Activated CD8-positive, alpha-beta memory T cell treated with anti-CD3 and anti-CD28 coated beads, Interleukin-2, amount 10 ng/mL, durations not matched to agents 7 days and 5 days (primary cell): ENCODE results near the gene DENND5B. TPM values are rescaled to one million over a fixed set of nuclear protein-coding genes. Genes with fewer than 3 reads are reported as not detected.
"Not testable (repeated sequence)": the region's sequence is repeated elsewhere in the genome, so short reads cannot be mapped to it uniquely, and the experiment has no call there.

Experiments
- ATAC-seq: fragments of 150-1000 bp; cut with Tn5 transposase; one replicate; pipeline ENCODE4 v1.10.0; 2021; ENCODE audit warnings: moderate library complexity
- CTCF ChIA-PET: fragments of 350-600 bp; sonication (Branson Sonifier 250); formaldehyde crosslinking; loops from one replicate; lab custom pipeline; 2021; ENCODE audit warnings: antibody characterized with exemption; lab: Charles Lee
- DNase-seq: peaks from one replicate; pipeline ENCODE4 v3.0.0-alpha.2; 2020
- H3K27ac Mint-ChIP-seq: one replicate; pipeline ENCODE4 v1.8.0; 2021; ENCODE audit warnings: mild to moderate bottlenecking, mixed read lengths
- H3K27me3 Mint-ChIP-seq: one replicate; pipeline ENCODE4 v1.8.0; 2021; ENCODE audit warnings: mixed read lengths
- H3K36me3 Mint-ChIP-seq: one replicate; pipeline ENCODE4 v1.8.0; 2021; ENCODE audit warnings: mild to moderate bottlenecking, mixed read lengths
- H3K4me1 Mint-ChIP-seq: one replicate; pipeline ENCODE4 v1.8.0; 2021; ENCODE audit warnings: mixed read lengths
- H3K4me3 Mint-ChIP-seq: one replicate; pipeline ENCODE4 v1.8.0; 2021; ENCODE audit warnings: mild to moderate bottlenecking, moderate library complexity, mixed read lengths
- H3K9me3 Mint-ChIP-seq: one replicate; pipeline ENCODE4 v1.8.0; 2022; ENCODE audit warnings: low read depth, mixed read lengths
- total RNA-seq, 2 experiments: library from RNA; stranded (reverse); gene quantifications; one replicate each; pipeline ENCODE4 v1.2.3, GENCODE V29; 2021

The DENND5B gene
- total RNA-seq, 2 experiments from 2014 or later = 0.06 to 0.26 TPM

DNA sequence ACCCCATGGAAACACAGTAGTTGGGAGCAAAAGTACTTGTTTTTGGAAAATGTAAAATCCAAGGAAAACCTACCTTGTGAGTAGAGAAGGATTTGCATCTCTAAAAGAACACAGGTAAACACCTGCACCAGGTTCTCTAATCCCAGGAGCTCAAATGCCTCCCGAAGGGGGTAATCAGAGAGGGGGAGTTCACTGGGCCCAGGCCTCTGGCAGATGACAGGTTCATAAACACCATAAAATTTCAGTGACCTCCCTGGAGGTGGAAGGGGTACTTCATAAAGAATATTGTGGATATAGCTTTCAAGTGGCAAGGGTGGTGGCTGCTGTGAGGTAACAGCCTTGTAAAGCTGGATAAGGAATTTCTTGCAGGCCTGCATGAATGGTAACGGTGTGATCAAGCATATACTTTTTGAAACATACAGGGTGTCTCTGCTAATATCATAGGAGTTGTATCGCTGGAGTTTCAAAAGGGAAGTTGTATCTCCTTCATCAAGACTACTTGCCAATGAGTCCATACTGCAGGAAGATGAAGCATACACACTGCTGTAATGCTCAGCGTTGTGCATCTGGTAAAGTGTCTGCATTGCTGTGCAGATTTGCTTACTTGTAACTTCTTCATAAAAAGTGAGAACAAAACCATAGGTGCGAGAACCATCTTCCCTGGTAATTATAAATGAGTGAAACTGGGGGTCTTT lies 111.3 kb downstream of the DENND5B start:
- H3K27ac Mint-ChIP-seq = no peak overlapping the region
- no peaks in the 10 kb centered on the region for H3K36me3 Mint-ChIP-seq
- H3K4me1 Mint-ChIP-seq = peaks cover 5% of the 10 kb centered on the region
- peaks cover 13% of the 10 kb centered on the region for H3K27me3 Mint-ChIP-seq
- no peaks in the 10 kb centered on the region for H3K9me3 Mint-ChIP-seq
- CTCF ChIA-PET = no interaction called here
- H3K4me3 Mint-ChIP-seq = no peak overlapping the region
- ATAC-seq (no peak), DNase-seq (no peak)

DNA sequence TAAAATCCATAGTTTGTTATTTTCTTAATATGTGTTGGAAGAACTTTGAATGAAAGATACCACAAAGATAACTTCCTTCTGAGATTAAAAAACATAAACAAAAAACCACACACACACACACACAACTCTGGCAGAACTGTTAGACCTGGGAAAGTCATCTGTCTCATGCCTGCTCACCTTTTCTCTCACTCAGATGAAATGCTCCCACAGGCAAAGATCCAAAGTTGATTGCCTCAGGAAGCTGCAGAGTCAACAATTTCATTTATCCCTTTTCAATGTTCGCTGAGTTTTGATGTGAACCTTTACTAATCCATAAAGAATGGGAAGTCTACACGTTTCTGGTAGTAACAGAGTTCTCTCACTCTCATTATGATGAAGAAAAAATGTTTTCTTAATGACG lies 112.0 kb downstream of the DENND5B start:
- DNase-seq (no peak), ATAC-seq (no peak)
- CTCF ChIA-PET = no interaction called here
- Mint-ChIP-seq H3K4me3 (no peak overlapping the region), H3K36me3 (no peaks in the 10 kb centered on the region), H3K27ac (no peak overlapping the region), H3K27me3 (peaks cover 14% of the 10 kb centered on the region), H3K9me3 (no peaks in the 10 kb centered on the region), H3K4me1 (peaks cover 5% of the 10 kb centered on the region)

DNA sequence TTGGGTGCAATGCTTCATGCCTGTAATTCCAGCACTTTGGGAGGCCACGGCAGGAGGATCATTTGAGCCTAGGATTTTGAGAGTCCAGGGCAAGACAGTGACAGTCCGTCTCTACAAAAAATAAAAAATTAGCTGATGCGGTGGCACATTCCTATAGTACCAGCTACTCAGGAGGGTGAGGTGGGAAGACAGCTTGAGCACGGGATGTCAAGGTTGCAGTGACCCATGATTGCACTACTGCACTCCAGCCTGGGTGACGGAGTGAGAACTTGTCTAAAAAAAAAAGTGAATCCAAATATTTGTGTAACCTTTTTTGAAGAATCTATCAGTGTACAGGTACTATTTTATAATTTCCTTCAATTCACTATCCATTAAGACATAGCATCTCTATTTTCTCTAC lies 112.5 kb downstream of the DENND5B start:
- peaks cover 14% of the 10 kb centered on the region for H3K27me3 Mint-ChIP-seq
- no peak overlapping the region for H3K27ac Mint-ChIP-seq
- H3K36me3 Mint-ChIP-seq = no peaks in the 10 kb centered on the region
- no peak overlapping the region for H3K4me3 Mint-ChIP-seq
- H3K9me3 Mint-ChIP-seq = no peaks in the 10 kb centered on the region
- DNase-seq = no peak
- no peak for ATAC-seq
- CTCF ChIA-PET = no interaction called here
- H3K4me1 Mint-ChIP-seq = peaks cover 5% of the 10 kb centered on the region

DNA sequence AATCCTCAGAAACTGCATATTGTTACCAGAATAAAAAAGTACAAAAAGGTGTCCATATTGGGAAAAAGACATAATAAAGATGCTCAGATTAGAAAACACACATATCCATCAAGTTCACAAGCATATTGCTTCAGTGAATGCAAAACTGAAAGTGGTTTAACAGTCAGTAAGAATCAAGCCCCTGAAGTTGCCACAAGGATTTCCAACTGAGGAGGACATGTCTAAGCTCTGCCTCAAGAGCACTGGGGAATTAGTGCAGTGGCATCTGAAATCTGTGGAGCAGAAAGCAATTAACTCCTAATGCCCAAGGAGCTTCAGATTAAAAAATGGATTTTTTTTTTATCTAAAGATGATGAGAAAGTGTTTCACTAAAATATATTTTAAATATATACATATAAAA lies 113.2 kb downstream of the DENND5B start:
- H3K27ac Mint-ChIP-seq = no peak overlapping the region
- peaks cover 10% of the 10 kb centered on the region for H3K27me3 Mint-ChIP-seq
- ATAC-seq (no peak), DNase-seq (no peak)
- CTCF ChIA-PET = interaction anchor here (0.6 kb wide), 1 partner anchor 898 kb away, joined by 3 read pairs; no protein-coding TSS in a partner anchor
- H3K36me3 Mint-ChIP-seq = no peaks in the 10 kb centered on the region
- H3K4me1 Mint-ChIP-seq = peaks cover 5% of the 10 kb centered on the region
- H3K9me3 Mint-ChIP-seq = no peaks in the 10 kb centered on the region
- H3K4me3 Mint-ChIP-seq = no peak overlapping the region

DNA sequence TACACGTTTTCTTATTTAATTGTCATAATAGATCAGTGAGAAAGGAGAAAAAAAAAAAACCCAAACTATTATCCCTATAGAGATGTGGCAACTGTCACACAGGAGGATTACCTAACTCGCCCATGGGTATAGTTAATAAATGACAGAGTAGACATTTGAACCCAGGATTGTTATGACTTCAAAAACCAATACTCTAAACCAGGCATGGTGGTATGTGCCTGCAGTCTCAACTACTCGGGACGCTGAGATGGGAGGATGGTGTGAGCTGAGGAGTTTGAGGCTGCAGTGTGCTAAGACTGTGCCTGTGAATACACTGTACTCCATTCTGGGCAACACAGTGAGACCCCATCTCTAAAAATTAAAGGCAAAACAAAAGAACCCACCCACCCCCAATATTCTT lies 114.5 kb downstream of the DENND5B start:
- ATAC-seq = no peak
- no peak overlapping the region for H3K4me3 Mint-ChIP-seq
- peaks cover 5% of the 10 kb centered on the region for H3K4me1 Mint-ChIP-seq
- peaks cover 9% of the 10 kb centered on the region for H3K27me3 Mint-ChIP-seq
- H3K9me3 Mint-ChIP-seq = no peaks in the 10 kb centered on the region
- no peak for DNase-seq
- H3K36me3 Mint-ChIP-seq = no peaks in the 10 kb centered on the region
- CTCF ChIA-PET = no interaction called here
- H3K27ac Mint-ChIP-seq = no peak overlapping the region

DNA sequence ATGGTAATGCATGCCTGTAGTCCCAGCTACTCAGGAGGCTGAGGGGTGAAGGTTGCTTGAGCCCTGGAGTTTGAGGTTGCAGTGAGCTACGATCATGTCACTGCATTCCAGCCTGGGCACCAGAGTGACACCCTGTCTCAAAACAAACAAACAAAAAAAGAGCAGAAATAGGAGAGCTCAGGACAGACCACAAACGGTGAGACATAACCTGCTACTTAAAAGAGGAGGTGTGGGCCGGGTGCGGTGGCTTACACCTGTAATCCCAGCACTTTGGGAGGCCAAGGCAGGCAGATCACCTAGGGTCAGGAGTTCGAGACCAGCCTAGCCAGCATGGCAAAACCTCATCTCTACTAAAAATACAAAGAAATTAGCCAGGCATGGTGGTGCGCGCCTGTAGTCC lies 115.3 kb downstream of the DENND5B start:
- H3K4me3 Mint-ChIP-seq, CTCF ChIA-PET, H3K36me3 Mint-ChIP-seq: not testable (repeated sequence)

DNA sequence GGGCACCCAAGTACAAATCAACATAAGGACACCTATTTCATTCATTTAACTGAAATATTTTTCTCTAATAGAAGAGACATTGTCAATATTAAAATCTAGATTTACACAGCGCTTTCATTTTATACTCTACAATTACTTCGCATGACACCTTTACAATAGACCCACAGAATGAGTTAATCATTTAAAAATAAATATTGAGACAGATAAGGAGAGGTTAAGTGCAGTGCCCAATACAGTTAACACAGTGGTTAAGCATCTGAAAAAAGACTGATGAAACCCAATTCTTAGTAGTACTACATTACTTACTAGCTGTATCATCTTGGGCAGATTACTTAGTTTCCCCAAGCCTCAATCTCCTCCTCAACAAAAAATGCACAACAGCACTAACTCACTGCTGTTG lies 116.2 kb downstream of the DENND5B start:
- Mint-ChIP-seq H3K27me3 (peaks cover 5% of the 10 kb centered on the region), H3K36me3 (no peaks in the 10 kb centered on the region), H3K27ac (no peak overlapping the region), H3K4me3 (no peak overlapping the region), H3K9me3 (no peaks in the 10 kb centered on the region), H3K4me1 (peaks cover 5% of the 10 kb centered on the region)
- ATAC-seq = no peak
- no peak for DNase-seq
- CTCF ChIA-PET = no interaction called here

More for the DNA sequence above, 115.3 kb downstream of the DENND5B start:
- not testable (repeated sequence) for H3K27me3 Mint-ChIP-seq, H3K9me3 Mint-ChIP-seq, DNase-seq, ATAC-seq, H3K4me1 Mint-ChIP-seq, H3K27ac Mint-ChIP-seq

DNA sequence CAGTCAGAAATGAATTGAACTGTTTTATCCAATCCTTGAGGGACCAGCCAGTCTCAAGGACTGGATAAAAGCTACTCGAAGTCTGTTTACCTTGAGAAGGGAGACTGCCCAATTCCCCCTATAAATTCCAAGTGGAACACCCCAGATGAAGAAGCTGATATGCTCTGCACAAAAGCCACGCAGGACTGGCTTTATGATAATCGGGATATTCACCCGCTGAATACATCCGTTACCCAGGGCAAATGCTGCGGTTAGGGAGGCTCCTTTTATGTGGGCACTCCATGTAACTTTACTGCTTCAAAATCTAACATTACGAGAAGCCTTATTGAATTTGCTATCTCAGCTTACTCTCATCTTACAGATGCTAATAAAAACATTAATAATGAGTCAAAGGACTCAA lies 119.1 kb downstream of the DENND5B start:
- CTCF ChIA-PET = no interaction called here
- Mint-ChIP-seq H3K4me1 (no peaks in the 10 kb centered on the region), H3K27me3 (peaks cover 7% of the 10 kb centered on the region), H3K27ac (no peak overlapping the region), H3K4me3 (no peak overlapping the region), H3K9me3 (no peaks in the 10 kb centered on the region), H3K36me3 (no peaks in the 10 kb centered on the region)
- DNase-seq (no peak), ATAC-seq (no peak)

DNA sequence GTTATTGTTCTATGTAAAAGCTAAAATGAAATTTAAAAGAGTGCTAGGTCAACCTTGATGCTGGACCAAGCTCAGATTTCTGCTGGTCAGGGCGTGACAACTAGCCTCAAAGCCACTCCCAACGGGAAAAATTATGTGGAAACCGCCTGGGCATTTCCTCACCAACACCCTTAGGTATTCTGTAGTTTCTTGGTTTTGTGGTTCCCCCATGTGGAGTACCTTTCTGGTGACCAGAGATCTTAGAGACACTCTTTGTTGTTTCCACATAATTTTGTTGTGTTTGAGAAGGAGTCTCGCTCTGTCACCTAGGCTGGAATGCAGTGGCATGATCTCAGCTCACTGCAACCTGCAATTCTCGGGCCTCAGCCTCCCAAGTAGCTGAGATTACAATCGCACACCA lies 119.9 kb downstream of the DENND5B start:
- Mint-ChIP-seq H3K9me3 (no peaks in the 10 kb centered on the region), H3K4me1 (no peaks in the 10 kb centered on the region), H3K36me3 (no peaks in the 10 kb centered on the region), H3K27ac (no peak overlapping the region), H3K4me3 (no peak overlapping the region), H3K27me3 (peaks cover 7% of the 10 kb centered on the region)
- no peak for ATAC-seq
- no peak for DNase-seq
- CTCF ChIA-PET = no interaction called here

DNA sequence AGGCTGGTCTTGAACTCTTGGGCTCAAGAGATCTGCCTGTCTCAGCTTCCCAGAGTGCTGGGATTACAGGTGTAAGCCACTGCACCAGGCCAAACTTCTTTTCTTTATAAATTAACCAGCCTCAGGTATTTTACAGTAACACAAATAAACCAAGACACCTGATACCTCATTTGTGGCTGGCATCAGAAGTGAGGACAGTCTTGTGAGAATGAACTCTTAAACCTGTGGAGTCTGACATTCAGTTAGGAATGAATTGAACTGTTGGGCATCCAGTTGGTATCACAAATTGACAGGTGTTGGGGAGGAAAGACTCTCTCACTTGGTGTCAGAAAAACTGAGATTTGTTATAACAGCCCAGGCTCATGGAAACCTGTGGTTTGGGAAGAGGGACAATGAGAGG lies 120.5 kb downstream of the DENND5B start:
- Mint-ChIP-seq H3K27me3 (peaks cover 6% of the 10 kb centered on the region), H3K4me3 (no peak overlapping the region), H3K4me1 (no peaks in the 10 kb centered on the region), H3K9me3 (no peaks in the 10 kb centered on the region), H3K36me3 (no peaks in the 10 kb centered on the region), H3K27ac (no peak overlapping the region)
- DNase-seq (no peak), ATAC-seq (no peak)
- CTCF ChIA-PET = no interaction called here

DNA sequence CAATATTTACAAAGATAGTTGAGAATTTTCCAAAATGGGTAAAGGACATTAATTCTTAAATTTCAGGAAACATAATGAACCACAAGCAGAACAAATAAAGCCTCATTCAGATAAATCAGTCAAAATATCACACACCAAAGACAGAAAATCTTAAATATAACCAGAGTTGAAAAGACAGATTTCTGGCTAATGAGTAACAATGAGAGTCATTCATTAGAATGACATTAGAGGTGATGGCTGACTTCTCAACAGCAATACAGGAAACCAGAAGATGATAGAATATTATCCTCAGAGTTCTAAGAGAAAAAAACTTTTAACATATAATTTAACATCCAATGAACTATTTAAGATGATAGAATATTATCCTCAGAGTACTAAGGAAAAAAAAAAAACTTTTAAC lies 124.2 kb downstream of the DENND5B start:
- no peak for DNase-seq
- Mint-ChIP-seq H3K27me3 (peaks cover 2% of the 10 kb centered on the region), H3K4me3 (no peak overlapping the region), H3K4me1 (no peaks in the 10 kb centered on the region), H3K36me3 (no peaks in the 10 kb centered on the region), H3K27ac (no peak overlapping the region), H3K9me3 (no peaks in the 10 kb centered on the region)
- CTCF ChIA-PET = no interaction called here
- no peak for ATAC-seq

DNA sequence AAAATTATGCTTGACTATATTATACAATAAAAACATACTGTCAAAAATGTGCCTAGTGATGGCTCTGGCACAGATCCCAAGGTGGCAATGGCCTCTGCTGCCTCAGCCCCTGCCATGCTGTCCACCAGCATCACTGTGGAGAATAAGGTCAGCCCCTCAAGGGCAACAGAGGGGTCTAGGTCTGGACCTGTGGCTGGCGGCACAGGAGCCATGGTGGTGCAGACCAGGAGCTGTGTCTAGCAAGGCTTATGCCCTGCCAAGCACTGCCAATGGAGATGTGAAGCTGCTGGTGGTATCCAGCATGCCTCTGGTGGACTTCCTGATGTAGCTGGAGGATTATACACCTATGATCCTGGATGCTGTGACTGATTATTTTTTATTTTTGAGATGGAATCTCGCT lies 125.9 kb downstream of the DENND5B start:
- no peak for ATAC-seq
- Mint-ChIP-seq H3K36me3 (no peaks in the 10 kb centered on the region), H3K27ac (no peak overlapping the region), H3K27me3 (peaks cover 6% of the 10 kb centered on the region), H3K4me3 (no peak overlapping the region), H3K9me3 (no peaks in the 10 kb centered on the region), H3K4me1 (no peaks in the 10 kb centered on the region)
- CTCF ChIA-PET = no interaction called here
- no peak for DNase-seq

DNA sequence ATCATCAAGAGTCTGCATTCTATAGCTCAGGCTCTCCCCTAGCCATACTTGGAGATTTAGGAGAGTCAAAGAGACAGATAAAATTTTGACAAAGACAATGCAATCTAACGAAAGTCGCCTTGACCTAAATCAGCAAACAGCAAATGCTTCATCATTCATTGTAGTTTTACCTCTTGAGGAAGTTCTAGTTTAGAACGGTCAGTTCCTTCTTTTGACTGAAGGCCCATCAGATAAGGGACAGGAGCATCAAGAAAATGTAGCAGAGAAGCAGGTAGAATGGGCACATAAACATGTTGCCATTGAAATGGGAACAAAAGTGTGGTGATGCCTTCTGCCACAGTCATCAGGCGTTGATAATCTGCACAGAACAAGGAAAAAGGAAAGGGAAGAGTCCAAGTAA lies 130.9 kb downstream of the DENND5B start:
- ATAC-seq = no peak
- DNase-seq = no peak
- Mint-ChIP-seq H3K4me1 (no peaks in the 10 kb centered on the region), H3K27ac (no peak overlapping the region), H3K4me3 (no peak overlapping the region), H3K36me3 (no peaks in the 10 kb centered on the region), H3K9me3 (no peaks in the 10 kb centered on the region), H3K27me3 (peaks cover 5% of the 10 kb centered on the region)
- CTCF ChIA-PET = no interaction called here

DNA sequence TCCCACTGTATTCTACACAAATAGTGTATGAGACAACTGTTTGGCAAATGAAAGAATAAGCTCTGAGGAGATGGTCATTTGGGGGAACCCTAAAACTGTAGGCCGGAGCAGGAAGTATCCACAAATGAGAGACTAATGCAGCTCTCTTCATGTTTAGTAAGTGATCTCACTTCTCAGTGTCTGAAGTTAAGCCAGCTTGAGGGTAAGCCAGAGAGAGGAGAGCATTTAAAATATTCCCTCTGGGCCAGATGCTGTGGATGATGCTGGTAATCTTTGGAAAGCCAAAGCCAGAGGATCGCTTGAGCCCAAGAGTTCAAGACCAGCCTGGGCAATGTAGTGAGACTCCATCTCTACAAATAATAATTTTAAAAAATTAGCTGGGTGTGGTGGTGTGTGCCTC lies 134.4 kb downstream of the DENND5B start:
- Mint-ChIP-seq H3K4me1 (no peaks in the 10 kb centered on the region), H3K9me3 (no peaks in the 10 kb centered on the region), H3K4me3 (no peak overlapping the region), H3K27ac (no peak overlapping the region), H3K27me3 (peaks cover 4% of the 10 kb centered on the region), H3K36me3 (no peaks in the 10 kb centered on the region)
- ATAC-seq = no peak
- CTCF ChIA-PET = no interaction called here
- no peak for DNase-seq

DNA sequence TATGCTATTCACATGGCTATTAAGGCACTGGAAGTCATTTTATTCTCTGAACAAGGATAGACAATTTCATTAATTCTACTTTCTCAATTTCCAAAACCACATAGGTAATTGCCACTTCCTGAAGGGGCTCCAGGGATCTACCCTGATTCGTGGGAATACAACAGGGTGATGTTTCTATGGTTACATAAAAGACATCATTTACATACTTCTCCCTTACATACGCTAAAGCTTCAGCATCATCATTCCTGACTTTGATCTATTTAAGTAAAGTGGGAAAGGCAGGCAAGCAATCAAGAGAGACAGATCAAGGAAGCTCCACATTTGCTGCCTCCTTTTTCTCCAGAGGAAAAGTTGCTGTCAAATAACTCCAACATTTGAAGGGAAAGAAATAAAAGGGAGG lies 146.2 kb downstream of the DENND5B start:
- no peak overlapping the region for H3K4me3 Mint-ChIP-seq
- H3K27ac Mint-ChIP-seq = no peak overlapping the region
- ATAC-seq (no peak), DNase-seq (no peak)
- peaks cover 3% of the 10 kb centered on the region for H3K27me3 Mint-ChIP-seq
- no peaks in the 10 kb centered on the region for H3K4me1 Mint-ChIP-seq
- H3K36me3 Mint-ChIP-seq = no peaks in the 10 kb centered on the region
- CTCF ChIA-PET = no interaction called here
- no peaks in the 10 kb centered on the region for H3K9me3 Mint-ChIP-seq
